Measurements from ENCODE around the gene CALML3.

Gene CALML3

DNA sequence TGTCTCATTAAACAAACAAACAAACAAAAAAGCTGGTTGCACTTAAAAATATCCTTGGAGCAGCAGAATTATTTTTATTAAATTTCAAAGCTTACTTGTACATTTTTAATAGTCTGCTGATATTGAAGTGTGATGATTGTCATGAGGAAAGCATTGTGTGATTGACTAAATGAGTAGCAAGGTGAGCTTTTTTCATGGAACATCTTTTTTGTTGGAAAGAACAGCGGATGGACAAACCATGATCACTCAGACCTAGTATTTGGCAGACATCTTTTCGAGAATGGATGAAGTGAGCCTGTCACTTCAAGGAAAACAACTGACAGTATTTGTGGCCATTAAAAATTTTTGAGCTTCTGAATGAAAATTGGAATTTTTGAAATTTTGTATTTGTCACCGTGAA lies 5.7 kb upstream of the CALML3 start:
- no peak for DNase-seq (ENCODE audit: low read depth)
- TF ChIP-seq, protein P1, sequence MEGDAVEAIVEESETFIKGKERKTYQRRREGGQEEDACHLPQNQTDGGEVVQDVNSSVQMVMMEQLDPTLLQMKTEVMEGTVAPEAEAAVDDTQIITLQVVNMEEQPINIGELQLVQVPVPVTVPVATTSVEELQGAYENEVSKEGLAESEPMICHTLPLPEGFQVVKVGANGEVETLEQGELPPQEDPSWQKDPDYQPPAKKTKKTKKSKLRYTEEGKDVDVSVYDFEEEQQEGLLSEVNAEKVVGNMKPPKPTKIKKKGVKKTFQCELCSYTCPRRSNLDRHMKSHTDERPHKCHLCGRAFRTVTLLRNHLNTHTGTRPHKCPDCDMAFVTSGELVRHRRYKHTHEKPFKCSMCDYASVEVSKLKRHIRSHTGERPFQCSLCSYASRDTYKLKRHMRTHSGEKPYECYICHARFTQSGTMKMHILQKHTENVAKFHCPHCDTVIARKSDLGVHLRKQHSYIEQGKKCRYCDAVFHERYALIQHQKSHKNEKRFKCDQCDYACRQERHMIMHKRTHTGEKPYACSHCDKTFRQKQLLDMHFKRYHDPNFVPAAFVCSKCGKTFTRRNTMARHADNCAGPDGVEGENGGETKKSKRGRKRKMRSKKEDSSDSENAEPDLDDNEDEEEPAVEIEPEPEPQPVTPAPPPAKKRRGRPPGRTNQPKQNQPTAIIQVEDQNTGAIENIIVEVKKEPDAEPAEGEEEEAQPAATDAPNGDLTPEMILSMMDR (IDR thresholded peaks at IDR 0.05; ENCODE audit: insufficient read depth, low read depth, low read length, missing control alignments) = no peak
- no peak overlapping the region for H3K4me3 ChIP-seq (ENCODE audit: low read length)

DNA sequence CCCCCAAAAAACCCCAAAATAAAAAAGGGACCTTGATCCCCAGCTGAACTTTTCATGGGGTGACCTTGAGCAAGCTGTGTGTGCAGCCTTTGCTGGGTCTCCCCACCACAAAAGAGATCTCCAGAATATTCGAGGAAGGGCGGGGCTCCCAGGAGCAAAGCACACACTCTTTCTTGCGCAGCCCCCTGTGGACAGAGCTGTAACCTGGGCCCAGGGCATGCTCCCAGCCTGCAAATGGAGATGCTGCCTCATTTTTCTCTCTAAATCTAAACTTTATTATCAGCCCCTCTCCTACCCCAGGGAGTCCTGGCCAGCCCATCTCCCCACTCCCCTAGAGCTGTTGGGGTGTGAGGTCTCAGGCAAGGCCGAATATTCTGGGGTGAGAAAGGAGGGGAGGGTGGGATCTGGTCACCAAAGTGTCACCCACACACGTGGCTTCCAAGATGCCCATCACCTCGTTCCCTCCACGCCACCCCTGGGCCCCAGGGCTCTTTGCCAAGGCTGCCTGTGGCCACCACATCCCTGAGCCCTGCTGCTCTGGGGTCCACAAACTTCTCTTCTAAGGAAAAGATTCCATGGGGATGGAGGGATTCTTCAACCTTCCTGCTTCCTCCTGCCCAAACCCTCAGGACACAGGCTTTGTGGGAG lies 1.7 kb upstream of the CALML3 start:
- no peak overlapping the region for H3K4me3 ChIP-seq (ENCODE audit: low read length)
- TF ChIP-seq, protein P1 (IDR thresholded peaks at IDR 0.05; ENCODE audit: insufficient read depth, low read depth, low read length, missing control alignments) = no peak

DNA sequence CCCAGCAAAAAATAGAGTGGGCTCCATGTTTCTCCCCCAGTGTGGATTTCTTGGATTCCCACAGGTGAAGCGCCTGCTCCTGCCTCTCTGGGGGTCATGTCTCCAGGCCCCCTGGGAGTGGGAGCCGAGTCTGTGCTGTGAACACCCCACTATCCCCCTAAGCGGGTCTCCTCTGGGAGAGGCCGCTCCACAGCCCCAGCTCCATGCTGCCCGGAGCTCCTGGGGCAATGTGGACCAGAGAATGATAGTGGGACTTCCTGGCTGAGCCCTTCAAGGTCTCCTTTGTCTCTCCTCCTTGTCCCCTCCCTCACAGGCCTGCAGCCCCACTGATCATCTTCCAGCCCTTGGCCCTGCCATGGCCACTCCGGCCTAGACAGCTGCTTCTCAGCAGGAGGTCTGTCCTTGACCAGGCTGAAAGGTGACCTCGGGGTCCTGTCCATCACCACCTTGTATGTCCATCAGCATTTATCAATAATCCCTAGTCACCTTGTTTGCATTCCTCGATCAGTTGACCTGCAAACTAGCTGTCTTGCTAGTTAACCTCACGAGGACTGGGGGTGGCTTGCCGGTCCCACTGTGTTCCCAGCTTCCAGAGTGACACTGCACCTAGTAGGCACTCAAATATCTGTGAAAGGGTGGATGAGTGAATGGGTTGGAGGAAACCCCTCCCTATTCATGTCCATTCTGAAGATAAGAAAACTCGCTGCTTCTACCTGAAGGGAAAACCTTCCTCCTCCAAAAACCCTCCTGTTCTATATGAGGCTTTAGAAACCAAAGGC lies 776 bp upstream of the CALML3 start:
- DNase-seq (ENCODE audit: low read depth) = no peak
- no peak overlapping the region for H3K4me3 ChIP-seq (ENCODE audit: low read length)
- TF ChIP-seq, protein P1 (IDR thresholded peaks at IDR 0.05; ENCODE audit: insufficient read depth, low read depth, low read length, missing control alignments) = no peak

More for the DNA sequence above, 1.7 kb upstream of the CALML3 start:
- DNase-seq (ENCODE audit: low read depth) = no peak

DNA sequence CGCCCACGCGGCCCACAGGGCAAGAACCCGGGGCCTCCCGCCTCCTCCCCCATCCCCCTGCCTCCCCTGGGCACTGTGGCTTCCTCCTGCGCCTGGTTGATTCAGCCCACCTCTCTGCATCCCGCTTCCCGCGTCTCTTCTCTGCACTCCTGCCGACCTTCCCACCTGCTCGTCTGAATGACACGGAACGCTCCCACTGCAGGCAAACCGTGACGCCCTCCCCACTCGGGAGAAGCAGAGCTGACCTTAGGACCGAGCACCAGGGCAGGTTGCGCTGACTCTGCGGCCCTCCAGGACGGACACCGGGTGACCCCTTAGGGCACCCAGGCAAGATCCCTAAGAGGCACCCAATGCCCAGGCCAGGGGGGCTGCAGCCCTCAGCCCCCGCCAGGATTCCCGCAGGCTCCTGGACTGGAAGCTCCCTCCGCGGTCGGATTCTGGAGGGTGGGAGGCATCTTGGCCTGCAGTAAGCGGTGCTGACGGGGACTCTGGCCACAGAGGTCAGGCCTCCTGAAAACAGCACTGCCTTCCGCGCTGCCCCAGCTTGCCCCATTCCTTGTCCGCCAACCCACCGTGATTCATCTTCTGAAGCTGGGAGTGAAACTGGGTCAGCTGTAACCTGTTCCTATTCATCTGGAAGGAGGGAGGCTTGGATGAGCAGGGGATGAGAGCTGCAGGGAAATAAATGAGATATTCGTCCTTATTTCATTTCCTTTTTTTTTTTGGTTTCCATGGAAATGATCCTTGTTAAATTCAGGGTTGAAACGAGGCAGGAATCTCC lies 990 bp downstream of the CALML3 start:
- TF ChIP-seq, protein P1 (IDR thresholded peaks at IDR 0.05; ENCODE audit: insufficient read depth, low read depth, low read length, missing control alignments) = no peak
- peak; percentile 86 for DNase-seq (ENCODE audit: low read depth)
- H3K4me3 ChIP-seq (ENCODE audit: low read length) = no peak overlapping the region

DNA sequence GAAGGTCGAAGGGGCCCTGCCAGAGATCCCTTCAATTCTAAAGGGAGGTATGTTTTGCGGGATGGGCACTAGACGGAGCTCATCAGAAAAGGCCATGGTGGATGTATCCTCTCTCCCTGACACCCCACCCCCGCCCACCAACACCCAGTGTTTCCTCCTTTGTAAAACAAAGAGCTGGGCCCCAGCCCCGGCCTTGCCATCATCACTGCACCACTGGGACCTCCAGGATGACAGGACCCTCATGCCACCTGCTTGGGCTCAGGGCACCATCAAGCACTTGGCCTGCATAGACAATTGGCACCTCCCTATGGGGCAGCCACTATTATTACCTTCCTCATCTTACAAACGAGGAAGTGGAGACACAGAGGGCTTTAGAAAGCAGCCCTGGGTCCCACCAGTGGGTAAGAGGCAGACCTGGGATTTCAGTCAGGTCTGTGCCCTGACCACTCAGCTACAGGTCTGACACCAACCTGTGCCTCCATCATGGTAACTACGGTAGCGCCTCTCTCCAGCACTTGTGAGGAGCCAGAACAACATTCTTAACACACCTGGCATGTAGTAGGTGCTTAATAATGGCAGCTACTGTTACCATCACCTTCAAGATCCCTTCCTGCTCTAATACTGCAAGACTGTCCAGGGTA lies 2.0 kb downstream of the CALML3 start:
- DNase-seq (ENCODE audit: low read depth) = no peak
- TF ChIP-seq, protein P1 (IDR thresholded peaks at IDR 0.05; ENCODE audit: insufficient read depth, low read depth, low read length, missing control alignments) = no peak
- H3K4me3 ChIP-seq (ENCODE audit: low read length) = no peak overlapping the region

DNA sequence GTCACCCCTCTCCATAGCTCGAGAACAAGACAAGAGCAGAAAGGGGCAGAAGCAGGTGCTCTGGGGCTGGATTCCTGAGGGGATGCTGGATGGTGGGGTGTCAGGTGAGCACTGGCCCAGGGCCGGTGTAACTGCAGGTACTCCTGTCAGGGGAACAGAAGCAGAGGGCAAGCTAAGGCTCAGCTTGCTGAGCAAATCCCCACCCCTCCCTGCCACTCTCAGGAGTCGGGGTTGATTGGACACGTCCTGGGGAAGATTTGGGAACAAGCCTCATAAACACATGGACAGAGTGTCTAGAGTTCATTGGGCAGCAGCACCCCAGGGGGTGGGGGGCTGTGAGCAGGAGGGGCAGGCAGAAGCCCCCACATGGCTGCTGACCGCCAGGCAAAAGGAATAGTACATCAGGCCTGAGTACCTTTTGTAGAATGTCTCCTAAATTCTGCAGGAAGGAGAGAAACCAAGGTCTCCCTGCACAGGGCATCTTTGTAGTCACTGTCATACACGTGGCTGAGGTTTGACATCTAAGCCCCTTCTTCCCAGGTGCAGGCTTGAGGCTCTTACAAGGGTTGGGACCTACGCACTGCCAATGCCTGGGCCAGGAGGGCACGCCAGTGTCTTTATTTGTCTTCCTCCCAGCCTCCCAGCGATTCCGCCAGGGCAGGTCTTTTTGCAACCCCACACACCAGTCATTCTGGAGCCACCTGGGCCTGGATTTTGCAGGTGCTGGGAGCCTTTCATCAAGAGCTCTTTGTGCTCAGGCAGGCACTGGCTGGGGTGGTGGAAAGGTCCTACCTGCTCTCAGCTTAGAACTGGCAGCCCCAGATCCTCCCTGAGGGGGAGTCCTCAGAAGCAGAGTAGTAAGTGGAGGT lies 2.8 kb downstream of the CALML3 start:
- H3K4me3 ChIP-seq (ENCODE audit: low read length) = no peak overlapping the region
- DNase-seq (ENCODE audit: low read depth) = no peak
- TF ChIP-seq, protein P1 (IDR thresholded peaks at IDR 0.05; ENCODE audit: insufficient read depth, low read depth, low read length, missing control alignments) = no peak
